Kidney (tissue), 14 donors: ENCODE results near the gene TEAD1. TPM values are rescaled to one million over a fixed set of nuclear protein-coding genes. Genes with fewer than 3 reads are reported as not detected.

Experiments used
- DNase-seq, 5 donors: peaks; one replicate each; pipeline ENCODE4 v3.0.0-alpha.2; 2013 to 2020
- FAIRE-seq: peaks from 2 replicates; lab custom pipeline; 2012; peaks lifted over from hg19 to GRCh38; lab: Jason Lieb, UNC
- H3K27ac ChIP-seq, 2 donors: one replicate each; pipeline ENCODE4 v1.7.0; 2013; ENCODE audit warnings: low read depth in 2 of 2, low read length in 2 of 2, inconsistent platforms in 1 of 2
- H3K27me3 ChIP-seq: one replicate; pipeline ENCODE4 v1.7.1; 2013; ENCODE audit warnings: low read length, inconsistent platforms; ENCODE audit not compliant: control insufficient read depth, insufficient read depth
- H3K36me3 ChIP-seq, 3 donors: one replicate each; pipeline versions ENCODE4 v1.7.0 to v1.7.1; 2013; ENCODE audit warnings: low read length in 3 of 3, control low read depth in 1 of 3, inconsistent platforms in 1 of 3; ENCODE audit not compliant: insufficient read depth in 3 of 3, control insufficient read depth in 2 of 3
- H3K4me1 ChIP-seq, 3 donors: one replicate each; pipeline versions ENCODE4 v1.7.0 to v1.7.1; 2013; ENCODE audit warnings: low read length in 3 of 3, inconsistent platforms in 1 of 3, low read depth in 1 of 3; ENCODE audit not compliant: control insufficient read depth in 2 of 3, insufficient read depth in 2 of 3
- H3K4me3 ChIP-seq, 3 donors: one replicate each; pipeline versions ENCODE4 v1.7.0 to v1.8.1; 2013; ENCODE audit warnings: low read length in 3 of 3, control low read depth in 1 of 3, inconsistent platforms in 1 of 3
- H3K9ac ChIP-seq, 3 donors: one replicate each; pipeline versions ENCODE4 v1.7.0 to v1.7.1; 2013; ENCODE audit warnings: low read length in 3 of 3, control low read depth in 1 of 3, inconsistent platforms in 1 of 3
- H3K9me3 ChIP-seq, 3 donors: one replicate each; pipeline versions ENCODE4 v1.7.0 to v1.7.1; 2013; ENCODE audit warnings: low read length in 3 of 3, control low read depth in 1 of 3, inconsistent platforms in 1 of 3; ENCODE audit not compliant: control insufficient read depth in 2 of 3, insufficient read depth in 1 of 3
- CTCF ChIP-seq: IDR thresholded peaks from 3 replicates; pipeline ENCODE4 v1.5.1; 2012; ENCODE audit warnings: mild to moderate bottlenecking, moderate library complexity, borderline replicate concordance; ENCODE audit not compliant: insufficient read depth; ENCODE audit errors: extremely low read depth
- intact Hi-C: fragments of 100-400 bp; cut with DNase I; formaldehyde crosslinking; loops from one replicate; pipeline ENCODE4 v1.11.1; 2022
- polyA plus RNA-seq: library from polyadenylated mRNA; stranded (reverse); fragments of 350-450 nt; fragmentation: Illumina TruSeq; extraction: RNeasy Lipid Tissue Mini Kit (QIAGEN cat#74804); gene quantifications from one replicate; pipeline ENCODE4 v1.2.3, GENCODE V29; 2014; ENCODE audit warnings: low read depth, low replicate concordance; ENCODE audit not compliant: insufficient read depth
- total RNA-seq: library from RNA; stranded (reverse); fragmentation: NEBNext Ultra II Directional; extraction: Animal tissue kit (Norgen Biotek cat#: 25700); gene quantifications from one replicate; pipeline ENCODE4 v1.2.1, GENCODE V29; 2021
- donor health status: control.
- donor health status: control.
- donor health status: control.
- donor health status: control.
- donor health status: control.
- donor health status: DM: yes; HTN: yes; CAD: no.
- donor health status: Normal renal cell carcinoma (clear cell type).

The TEAD1 gene
- total and polyA plus RNA-seq, 2 donors from 2014 or later = 7.6 to 77.2 TPM

- intact Hi-C loops = no loop called here
- TF ChIP-seq CTCF = no peak
- DNase-seq (peak in 3 of 5 donors; percentile 53 to 89 (median 84)), FAIRE-seq (no peak)
- H3K4me1 ChIP-seq = peaks cover 11 to 44% (median 20%) of the 10 kb centered on the region in 3 donors
- no peaks in the 10 kb centered on the region for H3K36me3 ChIP-seq
- peak overlapping the region in 1 of 3 donors; percentile 8 for H3K9ac ChIP-seq
- H3K27ac ChIP-seq = peak overlapping the region in 1 of 2 donors; percentile 2
- H3K4me3 ChIP-seq = no peak overlapping the region
- H3K27me3 ChIP-seq = no peaks in the 10 kb centered on the region
- no peaks in the 10 kb centered on the region for H3K9me3 ChIP-seq
These were observed 168.9 kb downstream of the TEAD1 start for GRCh38 chr11:12842933-12843636.

GRCh38 chr11:12845163-12845562, 170.9 kb downstream of the TEAD1 start:
- intact Hi-C loops = no loop called here
- Histone ChIP-seq H3K27ac (peak overlapping the region; percentile 75 to 77), H3K36me3 (no peaks in the 10 kb centered on the region), H3K4me3 (peak overlapping the region in 1 of 3 donors; percentile 0), H3K4me1 (peaks cover 11 to 44% (median 20%) of the 10 kb centered on the region in 3 donors), H3K9me3 (no peaks in the 10 kb centered on the region), H3K27me3 (no peaks in the 10 kb centered on the region), H3K9ac (peak overlapping the region in 1 of 3 donors; percentile 59)
- DNase-seq (peak in 2 of 5 donors; percentile 59 to 81), FAIRE-seq (no peak)
- no peak for TF ChIP-seq CTCF

GRCh38 chr11:12845739-12846358, 171.6 kb downstream of the TEAD1 start:
- Histone ChIP-seq H3K4me1 (peaks cover 11 to 44% (median 20%) of the 10 kb centered on the region in 3 donors), H3K27me3 (no peaks in the 10 kb centered on the region), H3K9me3 (no peaks in the 10 kb centered on the region), H3K4me3 (peak overlapping the region in 1 of 3 donors; percentile 0), H3K9ac (peak overlapping the region in 1 of 3 donors; percentile 59), H3K27ac (peak overlapping the region; percentile 75 to 77), H3K36me3 (no peaks in the 10 kb centered on the region)
- DNase-seq = peak in 4 of 5 donors; percentile 59 to 76 (median 70)
- no peak for TF ChIP-seq CTCF
- intact Hi-C loops = no loop called here
- FAIRE-seq = no peak
